ENCODE results near the gene SLC22A1.
"Not testable (repeated sequence)": the region's sequence is repeated elsewhere in the genome, so short reads cannot be mapped to it uniquely, and the experiment has no call there.

The SLC22A1 gene

GRCh38 chr6:160163425-160163824 lies 41.8 kb downstream of the SLC22A1 start:
- in situ Hi-C loops (cut with HindIII; ENCODE audit: low sequenced_read_pairs), result no loop called here
- TF ChIP-seq CTCF (IDR thresholded peaks at IDR 0.05; ENCODE audit: low read depth, low read length), result no peak
- DNase-seq (ENCODE audit: low read depth, low spot score), result no peak
- no peak overlapping the region for H3K4me3 ChIP-seq (ENCODE audit: low read depth, low read length)

- TF ChIP-seq CTCF (IDR thresholded peaks at IDR 0.05; ENCODE audit: low read depth, low read length), result no peak
- no peak overlapping the region for H3K4me3 ChIP-seq (ENCODE audit: low read depth, low read length)
- in situ Hi-C loops (cut with HindIII; ENCODE audit: low sequenced_read_pairs), result no loop called here
- DNase-seq (ENCODE audit: low read depth, low spot score), result no peak
Measured at GRCh38 chr6:160163912-160164311, 42.3 kb downstream of the SLC22A1 start.

- H3K4me3 ChIP-seq (ENCODE audit: low read depth, low read length); DNase-seq (ENCODE audit: low read depth, low spot score); in situ Hi-C loops (cut with HindIII; ENCODE audit: low sequenced_read_pairs): not testable (repeated sequence)
Measured at GRCh38 chr6:160165928-160166327, 44.3 kb downstream of the SLC22A1 start.

- in situ Hi-C loops (cut with HindIII; ENCODE audit: low sequenced_read_pairs), result no loop called here
Measured at GRCh38 chr6:160167604-160168399, 46.2 kb downstream of the SLC22A1 start.

GRCh38 chr6:160170018-160170680 lies 48.5 kb downstream of the SLC22A1 start:
- H3K4me3 ChIP-seq (ENCODE audit: low read depth, low read length), result no peak overlapping the region
- no peak for DNase-seq (ENCODE audit: low read depth, low spot score)
- in situ Hi-C loops (cut with HindIII; ENCODE audit: low sequenced_read_pairs), result no loop called here
- TF ChIP-seq CTCF (IDR thresholded peaks at IDR 0.05; ENCODE audit: low read depth, low read length), result no peak

More at GRCh38 chr6:160167604-160168399, 46.2 kb downstream of the SLC22A1 start:
- DNase-seq (ENCODE audit: low read depth, low spot score), result no peak
- no peak for TF ChIP-seq CTCF (IDR thresholded peaks at IDR 0.05; ENCODE audit: low read depth, low read length)
- H3K4me3 ChIP-seq (ENCODE audit: low read depth, low read length), result no peak overlapping the region

- TF ChIP-seq CTCF (IDR thresholded peaks at IDR 0.05; ENCODE audit: low read depth, low read length), result no peak
- no peak overlapping the region for H3K4me3 ChIP-seq (ENCODE audit: low read depth, low read length)
- in situ Hi-C loops (cut with HindIII; ENCODE audit: low sequenced_read_pairs), result no loop called here
- no peak for DNase-seq (ENCODE audit: low read depth, low spot score)
Measured at GRCh38 chr6:160172704-160173103, 51.1 kb downstream of the SLC22A1 start.
